GM23248 (cell line): ENCODE measurements around the gene WWOX. TPM values are rescaled to one million over a fixed set of nuclear protein-coding genes. Genes with fewer than 3 reads are reported as not detected.

Source experiments
- DNase-seq: peaks from one replicate; pipeline ENCODE4 v3.0.0-alpha.2; 2015
- H2AFZ ChIP-seq: fragments of 200-600 bp; sonication (generic); 2 replicates; pipeline ENCODE4 v1.6.1; 2016; ENCODE audit warnings: antibody characterized with exemption
- H3F3A ChIP-seq: fragments of 200-600 bp; sonication (generic); 2 replicates; pipeline ENCODE4 v1.6.1; 2016; ENCODE audit warnings: mild to moderate bottlenecking, antibody characterized with exemption, mixed run types; ENCODE audit not compliant: insufficient read depth
- H3K27ac ChIP-seq: fragments of 200-600 bp; sonication (generic); 2 replicates; pipeline ENCODE4 v1.5.1; 2016; ENCODE audit warnings: mild to moderate bottlenecking
- H3K27me3 ChIP-seq: fragments of 200-600 bp; sonication (generic); replicated peaks from 2 replicates; pipeline ENCODE4 v1.6.1; 2016; ENCODE audit warnings: mild to moderate bottlenecking; ENCODE audit not compliant: insufficient read depth
- H3K36me3 ChIP-seq: fragments of 200-600 bp; sonication (generic); 2 replicates; pipeline ENCODE4 v1.6.1; 2016; ENCODE audit warnings: low read depth, mild to moderate bottlenecking
- H3K4me1 ChIP-seq: fragments of 200-600 bp; sonication (generic); 2 replicates; pipeline ENCODE4 v1.6.1; 2016; ENCODE audit warnings: mild to moderate bottlenecking; ENCODE audit not compliant: insufficient read depth
- H3K4me2 ChIP-seq: fragments of 200-600 bp; sonication (generic); one replicate; pipeline ENCODE4 v1.6.1; 2016; ENCODE audit warnings: mild to moderate bottlenecking; ENCODE audit not compliant: unreplicated experiment
- H3K4me3 ChIP-seq: fragments of 200-600 bp; sonication (generic); 2 replicates; pipeline ENCODE4 v1.5.1; 2016; ENCODE audit warnings: mild to moderate bottlenecking
- H3K79me2 ChIP-seq: fragments of 200-600 bp; sonication (generic); 2 replicates; pipeline ENCODE4 v1.6.1; 2016; ENCODE audit warnings: mild to moderate bottlenecking; ENCODE audit not compliant: insufficient read depth
- H3K9ac ChIP-seq: fragments of 200-600 bp; sonication (generic); 2 replicates; pipeline ENCODE4 v1.6.1; 2016; ENCODE audit warnings: mild to moderate bottlenecking
- H3K9me2 ChIP-seq: fragments of 200-600 bp; sonication (generic); 2 replicates; pipeline ENCODE4 v1.6.1; 2016; ENCODE audit warnings: mixed run types, mild to moderate bottlenecking, moderate library complexity; ENCODE audit not compliant: insufficient read depth
- H3K9me3 ChIP-seq: fragments of 200-600 bp; sonication (generic); one replicate; pipeline ENCODE4 v1.6.1; 2017; ENCODE audit warnings: low read depth
- H4K20me1 ChIP-seq: fragments of 200-600 bp; sonication (generic); 2 replicates; pipeline ENCODE4 v1.6.0; 2016; ENCODE audit not compliant: insufficient read depth
- EZH2 ChIP-seq: fragments of 200-600 bp; sonication (generic); IDR thresholded peaks from 2 replicates; pipeline ENCODE4 v1.6.1; 2018; ENCODE audit warnings: antibody characterized with exemption, mild to moderate bottlenecking; ENCODE audit not compliant: insufficient read depth, poor library complexity, severe bottlenecking
- EZH2phosphoT487 ChIP-seq: fragments of 200-600 bp; sonication (generic); IDR thresholded peaks from 2 replicates; pipeline ENCODE4 v1.6.1; 2018; ENCODE audit warnings: antibody characterized with exemption, moderate library complexity, mild to moderate bottlenecking, low read depth; ENCODE audit not compliant: insufficient read depth
- WGBS, 2 experiments: methylation state at CpG; one replicate each; pipeline ENCODE4 v1.1.6; 2015 to 2017; ENCODE audit warnings: low lambda C conversion rate in 2 of 2, low coverage in 1 of 2; ENCODE audit errors: missing lambda C conversion rate in 2 of 2; 5-methylcytosine and 5-hydroxymethylcytosine counted together
- in situ Hi-C: fragments of 300-500 bp; cut with MboI; formaldehyde crosslinking; loops from 2 replicates; pipeline ENCODE4 v1.15.0; 2020
- polyA plus RNA-seq: library from polyadenylated mRNA; unstranded; fragments of >200 nt; fragmentation: Nextera tagmentation; extraction: Ambion mirVana; gene quantifications from 2 replicates; pipeline ENCODE4 v1.2.1, GENCODE V29; 2016
- total RNA-seq: library from RNA; depleted of rRNA; stranded (reverse); fragments of >200 nt; shearing (Covaris generic); gene quantifications from 2 replicates; pipeline ENCODE4 v1.2.3, GENCODE V29; 2014

Gene WWOX
- total and polyA plus RNA-seq, 2 experiments from 2014 or later: 4.5 to 6.6 TPM

DNA sequence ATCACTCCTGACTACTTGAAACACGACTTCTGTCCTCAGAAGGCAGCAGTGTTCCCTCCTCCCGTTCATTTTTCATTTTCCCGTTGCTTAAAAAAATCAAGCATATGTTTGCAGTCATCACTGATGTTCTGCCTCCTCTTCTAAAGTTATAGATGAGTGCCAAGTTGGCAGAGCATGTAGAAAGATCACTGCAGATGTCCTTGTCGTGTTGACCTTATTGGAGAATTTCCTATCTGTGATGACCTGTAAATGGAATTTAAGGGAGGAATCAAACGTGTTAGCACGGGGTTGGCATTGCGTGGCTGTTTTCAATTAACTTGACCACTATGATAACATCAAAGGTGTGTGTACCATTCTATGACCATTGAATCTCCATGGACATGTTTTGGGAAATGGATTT is 396.7 kb downstream of the WWOX start:
- no peak overlapping the region for H3K27ac ChIP-seq
- DNase-seq: no peak
- H3K36me3 ChIP-seq: no peaks in the 10 kb centered on the region
- WGBS, 2 experiments: 51 to 59% methylated on average over 7 of the region's 7 CpGs
- H3K9me3 ChIP-seq: no peaks in the 10 kb centered on the region
- in situ Hi-C loops: no loop called here
- no peak overlapping the region for H2AFZ ChIP-seq
- H3K27me3 ChIP-seq: no peaks in the 10 kb centered on the region
- no peak overlapping the region for H3K4me3 ChIP-seq
- H3K4me2 ChIP-seq: no peak overlapping the region
- no peaks in the 10 kb centered on the region for H3K4me1 ChIP-seq
- no peaks in the 10 kb centered on the region for H3F3A ChIP-seq
- H3K79me2 ChIP-seq: no peaks in the 10 kb centered on the region
- H3K9ac ChIP-seq: no peak overlapping the region
- H4K20me1 ChIP-seq: no peaks in the 10 kb centered on the region
- no peaks in the 10 kb centered on the region for H3K9me2 ChIP-seq
- TF ChIP-seq EZH2 (no peak), EZH2phosphoT487 (no peak)

DNA sequence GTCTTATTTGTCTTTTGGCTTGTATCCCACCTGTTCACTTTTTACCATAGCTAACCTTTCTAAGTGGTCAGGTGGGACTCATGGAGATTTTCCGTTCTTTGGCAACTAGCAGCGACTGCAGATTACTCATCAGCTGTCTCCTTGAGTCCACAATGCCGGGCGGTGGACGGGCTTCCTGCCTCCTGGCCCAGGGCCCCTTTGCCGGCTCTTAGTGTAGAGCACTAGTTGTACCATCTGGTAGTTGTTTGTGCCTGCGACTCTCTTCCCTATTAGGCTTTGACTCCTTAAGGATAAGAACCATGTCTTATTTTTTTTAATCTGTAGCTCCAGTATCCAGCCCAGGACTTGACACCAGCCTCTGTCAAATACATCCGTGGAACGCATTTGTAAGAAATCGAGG is 399.9 kb downstream of the WWOX start:
- no peaks in the 10 kb centered on the region for H3K9me2 ChIP-seq
- in situ Hi-C loops: no loop called here
- no peaks in the 10 kb centered on the region for H3K27me3 ChIP-seq
- no peaks in the 10 kb centered on the region for H3K36me3 ChIP-seq
- no peak overlapping the region for H3K27ac ChIP-seq
- DNase-seq: no peak
- no peak overlapping the region for H3K4me3 ChIP-seq
- H4K20me1 ChIP-seq: no peaks in the 10 kb centered on the region
- H3K9ac ChIP-seq: no peak overlapping the region
- 2% methylated on average over 10 of the region's 10 CpGs for WGBS, 2 experiments
- TF ChIP-seq EZH2: no peak
- no peak for TF ChIP-seq EZH2phosphoT487
- no peaks in the 10 kb centered on the region for H3K79me2 ChIP-seq
- H3K4me1 ChIP-seq: peaks cover 4% of the 10 kb centered on the region; the same call in 1 of the 2 replicates
- no peak overlapping the region for H3K4me2 ChIP-seq
- H3K9me3 ChIP-seq: no peaks in the 10 kb centered on the region
- no peak overlapping the region for H2AFZ ChIP-seq
- no peaks in the 10 kb centered on the region for H3F3A ChIP-seq

DNA sequence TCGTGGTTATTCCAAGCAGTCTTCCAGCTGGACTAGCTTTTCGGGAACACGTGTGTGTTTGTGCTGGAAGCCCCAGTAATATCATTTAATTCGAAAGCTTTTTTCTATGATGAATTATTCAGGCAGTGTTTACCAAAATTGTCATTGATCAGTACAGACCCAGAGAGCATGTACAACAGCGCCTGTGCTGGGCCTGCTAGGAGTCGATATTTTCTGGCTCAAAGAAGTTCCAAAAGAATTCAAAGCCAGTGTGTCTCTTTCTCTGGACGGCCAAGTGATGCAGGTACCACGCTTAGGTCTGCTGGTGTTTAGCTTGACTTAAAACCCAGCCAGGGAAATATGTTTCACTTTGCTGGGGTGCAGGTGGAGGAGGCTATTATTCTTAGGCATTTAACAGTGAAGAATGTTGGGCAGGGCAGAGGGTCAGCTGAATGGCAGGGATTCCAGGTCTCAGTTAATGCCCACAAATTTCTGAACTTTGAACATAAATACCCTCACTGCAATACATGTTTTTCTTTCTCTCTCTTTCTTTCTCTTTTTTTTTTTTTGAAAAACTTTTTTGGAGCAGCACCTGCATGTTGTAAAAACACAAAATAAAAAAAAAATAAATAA is 401.3 kb downstream of the WWOX start:
- WGBS, 2 experiments: 46 to 47% methylated on average over 8 of the region's 8 CpGs
- Histone ChIP-seq H3K79me2 (no peaks in the 10 kb centered on the region), H3K9me3 (no peaks in the 10 kb centered on the region), H3K4me2 (no peak overlapping the region), H3K27ac (no peak overlapping the region), H3K9me2 (no peaks in the 10 kb centered on the region), H3K4me3 (no peak overlapping the region), H3K36me3 (no peaks in the 10 kb centered on the region), H3K4me1 (peaks cover 15% of the 10 kb centered on the region), H3K9ac (no peak overlapping the region), H2AFZ (no peak overlapping the region), H3F3A (no peaks in the 10 kb centered on the region), H4K20me1 (no peaks in the 10 kb centered on the region), H3K27me3 (no peaks in the 10 kb centered on the region)
- DNase-seq: no peak
- in situ Hi-C loops: no loop called here
- TF ChIP-seq EZH2phosphoT487 (no peak), EZH2 (no peak)

DNA sequence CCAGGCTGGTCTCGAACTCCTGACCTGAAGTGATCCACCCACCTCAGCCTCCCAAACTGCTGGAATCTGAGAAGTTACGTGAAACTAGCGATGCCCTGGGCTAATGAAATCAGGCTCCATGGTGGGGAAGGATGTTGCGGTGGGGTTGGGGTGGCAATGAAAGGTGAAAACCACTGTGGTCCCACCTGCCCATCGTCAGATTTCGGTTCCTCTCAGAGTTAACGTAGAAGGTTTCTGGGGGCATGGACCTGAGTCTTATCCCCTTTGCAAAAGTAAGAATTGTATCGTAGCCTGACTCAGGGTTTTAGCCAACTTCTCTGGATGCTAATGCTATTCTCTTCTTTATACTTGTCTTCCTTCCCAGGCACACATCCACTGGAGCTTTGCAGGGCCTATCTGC is 402.3 kb downstream of the WWOX start:
- Histone ChIP-seq H2AFZ (no peak overlapping the region), H3F3A (no peaks in the 10 kb centered on the region), H3K4me1 (peaks cover 21% of the 10 kb centered on the region), H3K4me2 (no peak overlapping the region), H4K20me1 (no peaks in the 10 kb centered on the region), H3K9me3 (no peaks in the 10 kb centered on the region), H3K27ac (no peak overlapping the region), H3K9me2 (no peaks in the 10 kb centered on the region), H3K9ac (no peak overlapping the region), H3K27me3 (no peaks in the 10 kb centered on the region), H3K36me3 (no peaks in the 10 kb centered on the region), H3K4me3 (no peak overlapping the region), H3K79me2 (no peaks in the 10 kb centered on the region)
- in situ Hi-C loops: no loop called here
- 77 to 79% methylated on average over 8 of the region's 8 CpGs for WGBS, 2 experiments
- no peak for TF ChIP-seq EZH2
- TF ChIP-seq EZH2phosphoT487: no peak
- DNase-seq: no peak
